SJSA1 (cell line): ENCODE measurements around the gene PPP5C. TPM values are rescaled to one million over a fixed set of nuclear protein-coding genes. Genes with fewer than 3 reads are reported as not detected.
"Not testable (repeated sequence)": the region's sequence is repeated elsewhere in the genome, so short reads cannot be mapped to it uniquely, and the experiment has no call there.

Source experiments
- DNase-seq, 2 experiments: peaks; one replicate each; pipeline ENCODE4 v3.0.0-alpha.2; 2015 to 2020; ENCODE audit warnings: low spot score in 2 of 2, low read depth in 1 of 2
- H3K27ac ChIP-seq: fragments of 250-450 bp; sonication (Bioruptor Pico); 2 replicates; pipeline ENCODE4 v1.5.1; 2020; ENCODE audit warnings: mild to moderate bottlenecking, moderate library complexity
- H3K27me3 ChIP-seq: fragments of 250-450 bp; sonication (Bioruptor Pico); replicated peaks from 2 replicates; pipeline ENCODE4 v1.5.1; 2020; ENCODE audit warnings: mild to moderate bottlenecking, moderate library complexity
- H3K36me3 ChIP-seq: fragments of 250-450 bp; sonication (Bioruptor Pico); 2 replicates; pipeline ENCODE4 v1.5.1; 2020; ENCODE audit warnings: mild to moderate bottlenecking
- H3K4me1 ChIP-seq: fragments of 250-450 bp; sonication (Bioruptor Pico); replicated peaks from 2 replicates; pipeline ENCODE4 v1.6.1; 2021; ENCODE audit warnings: mild to moderate bottlenecking
- H3K4me3 ChIP-seq: fragments of 250-450 bp; sonication (Bioruptor Pico); 2 replicates; pipeline ENCODE4 v1.5.1; 2020; ENCODE audit warnings: mild to moderate bottlenecking
- H3K9me3 ChIP-seq: fragments of 250-450 bp; sonication (Bioruptor Pico); replicated peaks from 2 replicates; pipeline ENCODE4 v1.5.1; 2020; ENCODE audit warnings: mild to moderate bottlenecking
- total RNA-seq: library from RNA; depleted of rRNA; stranded (reverse); fragments of >200 nt; shearing (Covaris generic); gene quantifications from 2 replicates; pipeline ENCODE4 v1.2.3, GENCODE V29; 2014

Gene PPP5C
- total RNA-seq, 1 experiment from 2014 or later, result 79.9 TPM

GRCh38 chr19:46317339-46317738 lies 29.5 kb upstream of the PPP5C start:
- H3K4me3 ChIP-seq, result no peak overlapping the region
- no peak overlapping the region for H3K27ac ChIP-seq

GRCh38 chr19:46319613-46320012 lies 27.3 kb upstream of the PPP5C start:
- no peaks in the 10 kb centered on the region for H3K27me3 ChIP-seq
- H3K4me3 ChIP-seq, result no peak overlapping the region
- peaks cover 3% of the 10 kb centered on the region; the same call in 1 of the 2 replicates for H3K4me1 ChIP-seq
- no peak overlapping the region for H3K27ac ChIP-seq
- no peaks in the 10 kb centered on the region for H3K9me3 ChIP-seq
- no peaks in the 10 kb centered on the region for H3K36me3 ChIP-seq
- no peak for DNase-seq

More at GRCh38 chr19:46317339-46317738, 29.5 kb upstream of the PPP5C start:
- H3K27me3 ChIP-seq, result no peaks in the 10 kb centered on the region
- no peaks in the 10 kb centered on the region for H3K9me3 ChIP-seq
- no peaks in the 10 kb centered on the region for H3K36me3 ChIP-seq
- peaks cover 8% of the 10 kb centered on the region; the same call in 1 of the 2 replicates for H3K4me1 ChIP-seq
- no peak for DNase-seq

- H3K4me3 ChIP-seq, result no peak overlapping the region
- H3K27me3 ChIP-seq, result no peaks in the 10 kb centered on the region
- H3K27ac ChIP-seq, result no peak overlapping the region
- no peaks in the 10 kb centered on the region for H3K4me1 ChIP-seq
- no peak for DNase-seq
- H3K9me3 ChIP-seq, result no peaks in the 10 kb centered on the region; the same call in 1 of the 2 replicates
- no peaks in the 10 kb centered on the region for H3K36me3 ChIP-seq
Measured at GRCh38 chr19:46320559-46320958, 26.3 kb upstream of the PPP5C start.

GRCh38 chr19:46321653-46322052 lies 25.2 kb upstream of the PPP5C start:
- DNase-seq, result no peak
- Histone ChIP-seq H3K36me3 (no peaks in the 10 kb centered on the region), H3K4me1 (no peaks in the 10 kb centered on the region), H3K9me3 (peaks cover 10% of the 10 kb centered on the region), H3K27ac (no peak overlapping the region), H3K4me3 (no peak overlapping the region), H3K27me3 (no peaks in the 10 kb centered on the region)

- not testable (repeated sequence) for H3K36me3 ChIP-seq, H3K27me3 ChIP-seq, H3K27ac ChIP-seq, H3K4me3 ChIP-seq, H3K4me1 ChIP-seq, DNase-seq
- H3K9me3 ChIP-seq, result peaks cover 14% of the 10 kb centered on the region
Measured at GRCh38 chr19:46323227-46323626, 23.7 kb upstream of the PPP5C start.

GRCh38 chr19:46324277-46324676 lies 22.6 kb upstream of the PPP5C start:
- no peak overlapping the region for H3K4me3 ChIP-seq
- no peaks in the 10 kb centered on the region for H3K4me1 ChIP-seq
- no peak overlapping the region for H3K27ac ChIP-seq
- H3K36me3 ChIP-seq, result no peaks in the 10 kb centered on the region
- no peak for DNase-seq
- H3K9me3 ChIP-seq, result peaks cover 14% of the 10 kb centered on the region
- no peaks in the 10 kb centered on the region for H3K27me3 ChIP-seq

GRCh38 chr19:46326608-46327007 lies 20.3 kb upstream of the PPP5C start:
- Histone ChIP-seq H3K27me3 (no peaks in the 10 kb centered on the region), H3K4me1 (no peaks in the 10 kb centered on the region), H3K4me3 (no peak overlapping the region), H3K27ac (no peak overlapping the region), H3K9me3 (peaks cover 14% of the 10 kb centered on the region), H3K36me3 (no peaks in the 10 kb centered on the region)
- no peak for DNase-seq

- no peak for DNase-seq
- Histone ChIP-seq H3K36me3 (no peaks in the 10 kb centered on the region), H3K27ac (no peak overlapping the region), H3K9me3 (peaks cover 14% of the 10 kb centered on the region), H3K4me1 (no peaks in the 10 kb centered on the region), H3K4me3 (no peak overlapping the region), H3K27me3 (no peaks in the 10 kb centered on the region)
Measured at GRCh38 chr19:46328079-46328478, 18.8 kb upstream of the PPP5C start.

GRCh38 chr19:46330319-46330918 lies 16.5 kb upstream of the PPP5C start:
- no peak for DNase-seq
- H3K27me3 ChIP-seq, result no peaks in the 10 kb centered on the region
- H3K4me3 ChIP-seq, result no peak overlapping the region

GRCh38 chr19:46337487-46337886 lies 9.4 kb upstream of the PPP5C start:
- no peak for DNase-seq
- no peaks in the 10 kb centered on the region for H3K4me1 ChIP-seq
- no peaks in the 10 kb centered on the region for H3K36me3 ChIP-seq
- H3K9me3 ChIP-seq, result no peaks in the 10 kb centered on the region
- no peak overlapping the region for H3K27ac ChIP-seq
- 0 out of 2 replicates have a peak, but pooled peaks cover 10% of the 10 kb centered on the region for H3K27me3 ChIP-seq
- no peak overlapping the region for H3K4me3 ChIP-seq

More at GRCh38 chr19:46330319-46330918, 16.5 kb upstream of the PPP5C start:
- H3K27ac ChIP-seq, result no peak overlapping the region
- H3K36me3 ChIP-seq, result no peaks in the 10 kb centered on the region
- peaks cover 14% of the 10 kb centered on the region for H3K9me3 ChIP-seq
- no peaks in the 10 kb centered on the region for H3K4me1 ChIP-seq

- H3K27ac ChIP-seq, result no peak overlapping the region
- no peak for DNase-seq
- no peaks in the 10 kb centered on the region for H3K9me3 ChIP-seq
- H3K4me3 ChIP-seq, result no peak overlapping the region
- no peaks in the 10 kb centered on the region for H3K36me3 ChIP-seq
- no peaks in the 10 kb centered on the region for H3K4me1 ChIP-seq
- 0 out of 2 replicates have a peak, but pooled peaks cover 10% of the 10 kb centered on the region for H3K27me3 ChIP-seq
Measured at GRCh38 chr19:46339446-46339845, 7.4 kb upstream of the PPP5C start.

GRCh38 chr19:46340051-46340659 lies 6.7 kb upstream of the PPP5C start:
- no peaks in the 10 kb centered on the region for H3K9me3 ChIP-seq
- no peaks in the 10 kb centered on the region for H3K36me3 ChIP-seq
- no peak overlapping the region for H3K4me3 ChIP-seq
- DNase-seq, result no peak
- H3K27ac ChIP-seq, result no peak overlapping the region
- H3K27me3 ChIP-seq, result 0 out of 2 replicates have a peak, but pooled peaks cover 10% of the 10 kb centered on the region
- H3K4me1 ChIP-seq, result no peaks in the 10 kb centered on the region

- H3K27ac ChIP-seq, result no peak overlapping the region
- no peaks in the 10 kb centered on the region for H3K9me3 ChIP-seq
- H3K4me3 ChIP-seq, result no peak overlapping the region
- H3K4me1 ChIP-seq, result peaks cover 6% of the 10 kb centered on the region
- 0 out of 2 replicates have a peak, but pooled peaks cover 10% of the 10 kb centered on the region for H3K27me3 ChIP-seq
- DNase-seq, result no peak
- H3K36me3 ChIP-seq, result peaks cover 1% of the 10 kb centered on the region
Measured at GRCh38 chr19:46341937-46342336, 5.0 kb upstream of the PPP5C start.

GRCh38 chr19:46344363-46344762 lies 2.5 kb upstream of the PPP5C start:
- DNase-seq, result no peak
- Histone ChIP-seq H3K27ac (no peak overlapping the region), H3K36me3 (peaks cover 15% of the 10 kb centered on the region), H3K4me1 (peaks cover 18% of the 10 kb centered on the region), H3K9me3 (no peaks in the 10 kb centered on the region), H3K4me3 (no peak overlapping the region), H3K27me3 (no peaks in the 10 kb centered on the region)
